Liver (tissue), 9 donors: ENCODE data around the gene TMF1. TPM values are rescaled to one million over a fixed set of nuclear protein-coding genes. Genes with fewer than 3 reads are reported as not detected.

Experiments
- DNase-seq: peaks from one replicate; pipeline ENCODE4 v3.0.0-alpha.2; 2017; ENCODE audit warnings: low spot score
- H3K27ac ChIP-seq, 2 donors: one replicate each; pipeline ENCODE4 v1.7.0; 2013; ENCODE audit warnings: inconsistent platforms in 2 of 2, low read length in 2 of 2, control low read depth in 1 of 2, low read depth in 1 of 2, mild to moderate bottlenecking in 1 of 2
- H3K27me3 ChIP-seq, 4 donors: one replicate each; pipeline versions ENCODE4 v1.6.1 to v1.7.0; 2013; ENCODE audit warnings: low read length in 3 of 4, inconsistent platforms in 1 of 4, mild to moderate bottlenecking in 1 of 4, moderate library complexity in 1 of 4; ENCODE audit not compliant: control insufficient read depth in 4 of 4, insufficient read depth in 4 of 4
- H3K36me3 ChIP-seq, 4 donors: one replicate each; pipeline versions ENCODE4 v1.6.1 to v1.7.0; 2013; ENCODE audit warnings: low read length in 3 of 4, mild to moderate bottlenecking in 3 of 4, low read depth in 1 of 4, moderate library complexity in 1 of 4; ENCODE audit not compliant: control insufficient read depth in 4 of 4, insufficient read depth in 3 of 4
- H3K4me1 ChIP-seq, 4 donors: one replicate each; pipeline versions ENCODE4 v1.6.1 to v1.7.0; 2013; ENCODE audit warnings: low read length in 3 of 4, mild to moderate bottlenecking in 3 of 4, moderate library complexity in 1 of 4; ENCODE audit not compliant: control insufficient read depth in 4 of 4, insufficient read depth in 4 of 4
- H3K4me3 ChIP-seq, 3 donors: one replicate each; pipeline versions ENCODE4 v1.6.1 to v1.7.0; 2013; ENCODE audit warnings: low read length in 3 of 3, control low read depth in 1 of 3, low read depth in 1 of 3, mild to moderate bottlenecking in 1 of 3
- H3K9ac ChIP-seq, 2 donors: one replicate each; pipeline ENCODE4 v1.7.0; 2013; ENCODE audit warnings: low read length in 2 of 2, mild to moderate bottlenecking in 2 of 2, moderate library complexity in 2 of 2, control low read depth in 1 of 2, low read depth in 1 of 2
- H3K9me3 ChIP-seq, 4 donors: one replicate each; pipeline versions ENCODE4 v1.6.1 to v1.7.0; 2013; ENCODE audit warnings: low read length in 3 of 4; ENCODE audit not compliant: control insufficient read depth in 4 of 4
- EGR1 ChIP-seq, 2 donors: IDR thresholded peaks; 2 replicates each; pipeline ENCODE4 v1.6.1; 2016 to 2018; ENCODE audit warnings: antibody characterized with exemption in 2 of 2, low read depth in 2 of 2
- FOXA1 ChIP-seq: IDR thresholded peaks from 2 replicates; pipeline ENCODE4 v1.6.1; 2016; ENCODE audit warnings: antibody characterized with exemption
- FOXA2 ChIP-seq: IDR thresholded peaks from 2 replicates; pipeline ENCODE4 v1.6.1; 2016; ENCODE audit warnings: antibody characterized with exemption
- GABPA ChIP-seq, 2 donors: IDR thresholded peaks in 1 of 2; conservative IDR thresholded peaks in 1 of 2; 2 replicates each; pipeline ENCODE4 v1.6.1; 2016; ENCODE audit warnings: antibody characterized with exemption in 2 of 2, mild to moderate bottlenecking in 1 of 2, moderate library complexity in 1 of 2
- HNF4A ChIP-seq, 2 donors: conservative IDR thresholded peaks; 2 replicates each; pipeline ENCODE4 v1.6.1; 2016; ENCODE audit warnings: antibody characterized with exemption in 2 of 2, mild to moderate bottlenecking in 2 of 2
- HNF4G ChIP-seq: IDR thresholded peaks from 2 replicates; pipeline ENCODE4 v1.6.1; 2016; ENCODE audit warnings: antibody characterized with exemption
- NR2F2 ChIP-seq: IDR thresholded peaks from 2 replicates; pipeline ENCODE4 v1.6.1; 2016; ENCODE audit warnings: antibody characterized with exemption
- RXRA ChIP-seq, 2 donors: IDR thresholded peaks; 2 replicates each; pipeline ENCODE4 v1.6.1; 2017 to 2018; ENCODE audit warnings: antibody characterized with exemption in 2 of 2, mild to moderate bottlenecking in 1 of 2
- SP1 ChIP-seq: IDR thresholded peaks from 2 replicates; pipeline ENCODE4 v1.6.1; 2018; ENCODE audit warnings: antibody characterized with exemption, mild to moderate bottlenecking
- YY1 ChIP-seq: IDR thresholded peaks from 2 replicates; pipeline ENCODE4 v1.6.1; 2016; ENCODE audit warnings: antibody characterized with exemption, mild to moderate bottlenecking
- WGBS: extraction: QIAGEN DNeasy Blood & Tissue Kit; methylation state at CpG from one replicate; pipeline ENCODE4 v1.1.7; 2013; 5-methylcytosine and 5-hydroxymethylcytosine counted together
- polyA plus RNA-seq, 2 donors: library from polyadenylated mRNA; stranded (reverse) in 1 of 2; unstranded in 1 of 2; fragments of 200-250 nt in 1 of 2; fragments of >200 nt in 1 of 2; fragmentation: Nextera tagmentation in 1 of 2; extraction: Ambion mirVana in 1 of 2; gene quantifications; one replicate each; pipeline versions ENCODE4 v1.2.1 to v1.2.3, GENCODE V29; 2013 to 2015
- total RNA-seq, 2 donors: library from RNA; depleted of rRNA; stranded (reverse); fragments of >200 nt; gene quantifications; one replicate each; pipeline ENCODE4 v1.2.3, GENCODE V29; 2014
- TF ChIP-seq, protein P1 (sequence below): fragments of 150-350 bp; IDR thresholded peaks from 2 replicates; pipeline ENCODE4 v1.5.1; 2017; ENCODE audit warnings: improper control_type of control experiment, low read depth, low read length; ENCODE audit not compliant: missing input control
- TF ChIP-seq, protein P2 (sequence below): IDR thresholded peaks from 2 replicates; pipeline ENCODE4 v1.6.1; 2016; ENCODE audit warnings: antibody characterized with exemption
- TF ChIP-seq, protein P3 (sequence below): IDR thresholded peaks from 2 replicates; pipeline ENCODE4 v1.6.1; 2016; ENCODE audit warnings: antibody characterized with exemption
- TF ChIP-seq, protein P4 (sequence below): IDR thresholded peaks from 2 replicates; pipeline ENCODE4 v1.6.1; 2016; ENCODE audit warnings: antibody characterized with exemption, mild to moderate bottlenecking
- TF ChIP-seq, protein P5 (sequence below): IDR thresholded peaks from 2 replicates; pipeline ENCODE4 v1.6.1; 2016; ENCODE audit warnings: antibody characterized with exemption
- donor health status: healthy.
- donor health status: healthy.
- donor health status: healthy.
- donor health status: healthy.
- donor health status: healthy.

TMF1 gene
- total and polyA plus RNA-seq, 4 donors, result 5.5 to 19.4 (median 8.6) TPM

DNA sequence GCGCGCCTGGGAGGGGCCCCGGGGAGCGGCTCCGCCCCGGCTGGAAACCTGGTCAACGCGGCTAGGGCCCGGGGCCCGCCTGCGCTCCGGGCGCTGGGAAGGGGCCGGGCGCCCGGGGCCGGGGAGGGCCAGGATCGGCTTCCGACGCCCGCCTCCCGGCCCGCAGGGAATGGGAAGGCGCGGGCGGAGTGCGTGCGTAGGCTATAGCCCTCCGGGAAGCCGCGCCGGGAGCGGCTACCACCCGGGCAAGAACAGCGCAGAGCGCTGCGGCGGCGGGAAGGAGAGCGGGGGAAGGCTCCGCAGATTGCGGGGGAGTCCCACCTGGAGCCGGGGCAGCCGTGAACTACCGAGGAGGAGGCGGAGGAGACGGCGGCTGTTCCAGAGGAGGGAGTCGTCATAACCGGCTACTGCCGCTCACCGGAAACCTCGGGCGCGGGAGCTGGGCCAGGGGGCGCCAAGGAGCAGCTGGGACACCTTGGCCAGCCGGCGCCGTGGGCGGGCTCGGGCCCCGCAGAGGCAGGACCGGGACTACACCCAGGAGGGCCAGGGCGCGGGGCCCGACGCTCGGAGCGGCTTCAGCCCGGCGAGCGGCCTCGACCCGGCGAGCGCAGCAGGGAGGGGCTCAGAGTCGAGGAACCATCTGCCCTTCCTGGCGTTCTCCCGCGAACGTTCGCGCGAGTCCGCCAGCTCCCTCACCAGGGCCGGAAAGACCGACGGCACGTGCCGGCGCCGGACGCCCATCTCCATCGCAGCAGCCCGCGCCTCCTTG is 38.7 kb downstream of the TMF1 start, which contains the start of gene EOGT:
Gene EOGT, minus strand, starts transcription at position 432 of the 769 bp plus-strand sequence. CDS start 3,838 bp downstream, outside the sequence.
- TF ChIP-seq, protein P1, sequence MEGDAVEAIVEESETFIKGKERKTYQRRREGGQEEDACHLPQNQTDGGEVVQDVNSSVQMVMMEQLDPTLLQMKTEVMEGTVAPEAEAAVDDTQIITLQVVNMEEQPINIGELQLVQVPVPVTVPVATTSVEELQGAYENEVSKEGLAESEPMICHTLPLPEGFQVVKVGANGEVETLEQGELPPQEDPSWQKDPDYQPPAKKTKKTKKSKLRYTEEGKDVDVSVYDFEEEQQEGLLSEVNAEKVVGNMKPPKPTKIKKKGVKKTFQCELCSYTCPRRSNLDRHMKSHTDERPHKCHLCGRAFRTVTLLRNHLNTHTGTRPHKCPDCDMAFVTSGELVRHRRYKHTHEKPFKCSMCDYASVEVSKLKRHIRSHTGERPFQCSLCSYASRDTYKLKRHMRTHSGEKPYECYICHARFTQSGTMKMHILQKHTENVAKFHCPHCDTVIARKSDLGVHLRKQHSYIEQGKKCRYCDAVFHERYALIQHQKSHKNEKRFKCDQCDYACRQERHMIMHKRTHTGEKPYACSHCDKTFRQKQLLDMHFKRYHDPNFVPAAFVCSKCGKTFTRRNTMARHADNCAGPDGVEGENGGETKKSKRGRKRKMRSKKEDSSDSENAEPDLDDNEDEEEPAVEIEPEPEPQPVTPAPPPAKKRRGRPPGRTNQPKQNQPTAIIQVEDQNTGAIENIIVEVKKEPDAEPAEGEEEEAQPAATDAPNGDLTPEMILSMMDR, result peak; percentile 44
- peak in 1 of 2 donors; percentile 68 for TF ChIP-seq GABPA (IDR thresholded peaks at IDR 0.05 in 1 of 2, conservative IDR thresholded peaks at IDR 0.05 in 1 of 2)
- peak; percentile 7 for TF ChIP-seq SP1
- TF ChIP-seq, protein P2, sequence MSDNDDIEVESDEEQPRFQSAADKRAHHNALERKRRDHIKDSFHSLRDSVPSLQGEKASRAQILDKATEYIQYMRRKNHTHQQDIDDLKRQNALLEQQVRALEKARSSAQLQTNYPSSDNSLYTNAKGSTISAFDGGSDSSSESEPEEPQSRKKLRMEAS, result no peak
- WGBS, result under 1% methylated on average over 96 of the region's 96 CpGs

DNA sequence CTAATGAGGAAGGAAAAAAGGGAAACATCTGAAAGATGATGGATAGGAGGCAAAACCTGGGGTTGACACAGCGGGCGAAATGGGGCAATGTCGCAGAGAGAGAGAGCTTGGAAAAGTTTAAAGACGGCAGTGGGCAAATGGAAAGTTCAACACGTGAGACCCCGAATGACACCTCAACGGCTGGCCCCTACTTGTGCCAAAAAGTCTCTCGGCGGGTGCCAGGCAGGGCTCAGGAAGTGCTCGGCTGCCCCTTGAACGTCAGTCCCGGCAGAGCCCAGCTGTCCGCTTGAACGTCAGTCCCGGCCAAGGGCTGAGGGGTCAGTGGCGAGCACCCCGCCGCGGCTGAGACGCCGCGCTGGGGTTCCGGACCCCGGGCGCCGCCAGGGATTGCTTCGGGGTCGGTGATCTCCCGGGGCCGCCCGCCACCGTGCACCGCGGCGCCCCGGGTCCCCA is 39.3 kb downstream of the TMF1 start:
- Histone ChIP-seq H3K4me1 (peaks cover 0 to 13% (median 3%) of the 10 kb centered on the region in 4 donors), H3K4me3 (peak overlapping the region; percentile 74 to 94 (median 82)), H3K36me3 (peaks cover 0 to 3% (median under 1%) of the 10 kb centered on the region in 4 donors), H3K9me3 (no peaks in the 10 kb centered on the region), H3K27me3 (no peaks in the 10 kb centered on the region), H3K9ac (peak overlapping the region; percentile 4 to 54), H3K27ac (peak overlapping the region; percentile 87 to 88)
- 5% methylated on average over 36 of the region's 36 CpGs for WGBS
- TF ChIP-seq YY1, result no peak
- TF ChIP-seq RXRA (IDR thresholded peaks at IDR 0.05), result no peak
- TF ChIP-seq FOXA1, result no peak
- no peak for TF ChIP-seq HNF4A (conservative IDR thresholded peaks at IDR 0.05)
- no peak for TF ChIP-seq NR2F2
- TF ChIP-seq, protein P2, result no peak
- TF ChIP-seq, protein P3, sequence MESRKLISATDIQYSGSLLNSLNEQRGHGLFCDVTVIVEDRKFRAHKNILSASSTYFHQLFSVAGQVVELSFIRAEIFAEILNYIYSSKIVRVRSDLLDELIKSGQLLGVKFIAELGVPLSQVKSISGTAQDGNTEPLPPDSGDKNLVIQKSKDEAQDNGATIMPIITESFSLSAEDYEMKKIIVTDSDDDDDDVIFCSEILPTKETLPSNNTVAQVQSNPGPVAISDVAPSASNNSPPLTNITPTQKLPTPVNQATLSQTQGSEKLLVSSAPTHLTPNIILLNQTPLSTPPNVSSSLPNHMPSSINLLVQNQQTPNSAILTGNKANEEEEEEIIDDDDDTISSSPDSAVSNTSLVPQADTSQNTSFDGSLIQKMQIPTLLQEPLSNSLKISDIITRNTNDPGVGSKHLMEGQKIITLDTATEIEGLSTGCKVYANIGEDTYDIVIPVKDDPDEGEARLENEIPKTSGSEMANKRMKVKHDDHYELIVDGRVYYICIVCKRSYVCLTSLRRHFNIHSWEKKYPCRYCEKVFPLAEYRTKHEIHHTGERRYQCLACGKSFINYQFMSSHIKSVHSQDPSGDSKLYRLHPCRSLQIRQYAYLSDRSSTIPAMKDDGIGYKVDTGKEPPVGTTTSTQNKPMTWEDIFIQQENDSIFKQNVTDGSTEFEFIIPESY, result no peak
- no peak for TF ChIP-seq FOXA2
- TF ChIP-seq, protein P4, sequence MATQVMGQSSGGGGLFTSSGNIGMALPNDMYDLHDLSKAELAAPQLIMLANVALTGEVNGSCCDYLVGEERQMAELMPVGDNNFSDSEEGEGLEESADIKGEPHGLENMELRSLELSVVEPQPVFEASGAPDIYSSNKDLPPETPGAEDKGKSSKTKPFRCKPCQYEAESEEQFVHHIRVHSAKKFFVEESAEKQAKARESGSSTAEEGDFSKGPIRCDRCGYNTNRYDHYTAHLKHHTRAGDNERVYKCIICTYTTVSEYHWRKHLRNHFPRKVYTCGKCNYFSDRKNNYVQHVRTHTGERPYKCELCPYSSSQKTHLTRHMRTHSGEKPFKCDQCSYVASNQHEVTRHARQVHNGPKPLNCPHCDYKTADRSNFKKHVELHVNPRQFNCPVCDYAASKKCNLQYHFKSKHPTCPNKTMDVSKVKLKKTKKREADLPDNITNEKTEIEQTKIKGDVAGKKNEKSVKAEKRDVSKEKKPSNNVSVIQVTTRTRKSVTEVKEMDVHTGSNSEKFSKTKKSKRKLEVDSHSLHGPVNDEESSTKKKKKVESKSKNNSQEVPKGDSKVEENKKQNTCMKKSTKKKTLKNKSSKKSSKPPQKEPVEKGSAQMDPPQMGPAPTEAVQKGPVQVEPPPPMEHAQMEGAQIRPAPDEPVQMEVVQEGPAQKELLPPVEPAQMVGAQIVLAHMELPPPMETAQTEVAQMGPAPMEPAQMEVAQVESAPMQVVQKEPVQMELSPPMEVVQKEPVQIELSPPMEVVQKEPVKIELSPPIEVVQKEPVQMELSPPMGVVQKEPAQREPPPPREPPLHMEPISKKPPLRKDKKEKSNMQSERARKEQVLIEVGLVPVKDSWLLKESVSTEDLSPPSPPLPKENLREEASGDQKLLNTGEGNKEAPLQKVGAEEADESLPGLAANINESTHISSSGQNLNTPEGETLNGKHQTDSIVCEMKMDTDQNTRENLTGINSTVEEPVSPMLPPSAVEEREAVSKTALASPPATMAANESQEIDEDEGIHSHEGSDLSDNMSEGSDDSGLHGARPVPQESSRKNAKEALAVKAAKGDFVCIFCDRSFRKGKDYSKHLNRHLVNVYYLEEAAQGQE, result no peak
- no peak for TF ChIP-seq HNF4G
- TF ChIP-seq, protein P1, result no peak
- TF ChIP-seq, protein P5, sequence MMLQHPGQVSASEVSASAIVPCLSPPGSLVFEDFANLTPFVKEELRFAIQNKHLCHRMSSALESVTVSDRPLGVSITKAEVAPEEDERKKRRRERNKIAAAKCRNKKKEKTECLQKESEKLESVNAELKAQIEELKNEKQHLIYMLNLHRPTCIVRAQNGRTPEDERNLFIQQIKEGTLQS, result no peak
- no peak for TF ChIP-seq EGR1 (IDR thresholded peaks at IDR 0.05; ENCODE audit: low read depth in 2 of 2)
- DNase-seq, result no peak

More for the DNA sequence above, 38.7 kb downstream of the TMF1 start, which contains the start of gene EOGT:
- H3K4me3 ChIP-seq, result peak within 1 kb of the TSS; percentile 74 to 94 (median 82)
- peak within 1 kb of the TSS; percentile 87 to 88 for H3K27ac ChIP-seq
- no peaks in the 10 kb centered on the region for H3K9me3 ChIP-seq
- DNase-seq, result peak; percentile 90
- H3K27me3 ChIP-seq, result no peaks in the 10 kb centered on the region
- H3K4me1 ChIP-seq, result peaks cover 0 to 13% (median 3%) of the 10 kb centered on the region in 4 donors
- H3K36me3 ChIP-seq, result peaks cover 0 to 3% (median 0%) of the 10 kb centered on the region in 4 donors
- H3K9ac ChIP-seq, result peak within 1 kb of the TSS; percentile 25 to 54
